PC-9 (cell line): ENCODE results near the gene MARS1. TPM values are rescaled to one million over a fixed set of nuclear protein-coding genes. Genes with fewer than 3 reads are reported as not detected.

Source experiments
- BruUV-seq: library from RNA; stranded (reverse); fragments of 400-500 nt; replicated peaks from 2 replicates; lab custom pipeline; 2021; lab: Mats Ljungman, UMichigan
- CTCF ChIA-PET: fragments of 300-600 bp; sonication (Branson Sonifier 250); formaldehyde crosslinking; loops from one replicate; lab custom pipeline; 2022; ENCODE audit warnings: antibody characterized with exemption; lab: Charles Lee
- POLR2A ChIA-PET: fragments of 300-600 bp; sonication (Branson Sonifier 250); formaldehyde crosslinking; loops from one replicate; lab custom pipeline; 2022; ENCODE audit warnings: antibody characterized with exemption; ENCODE audit not compliant: unreplicated experiment; lab: Charles Lee
- DNase-seq, 2 experiments: peaks; one replicate each; pipeline versions ENCODE4 v3.0.0 to v3.0.0-alpha.2; 2015 to 2022; ENCODE audit warnings: mixed read lengths in 1 of 2
- H2AFZ ChIP-seq: fragments of 200-600 bp; sonication (generic); 2 replicates; pipeline ENCODE4 v1.8.1; 2017; ENCODE audit warnings: antibody characterized with exemption
- H3F3A ChIP-seq: fragments of 200-600 bp; sonication (generic); 2 replicates; pipeline ENCODE4 v1.8.1; 2017; ENCODE audit warnings: antibody characterized with exemption, mild to moderate bottlenecking, low read depth; ENCODE audit not compliant: insufficient read depth
- H3K27ac ChIP-seq: fragments of 200-600 bp; sonication (generic); 2 replicates; pipeline ENCODE4 v1.6.1; 2016; ENCODE audit warnings: mixed run types
- H3K27me3 ChIP-seq: fragments of 200-600 bp; sonication (generic); 2 replicates; pipeline ENCODE4 v1.6.1; 2016; ENCODE audit warnings: low read depth, mixed run types; ENCODE audit not compliant: insufficient read depth
- H3K36me3 ChIP-seq: fragments of 200-600 bp; sonication (generic); 2 replicates; pipeline ENCODE4 v1.6.1; 2016; ENCODE audit warnings: low read depth, mixed run types
- H3K4me1 ChIP-seq: fragments of 200-600 bp; sonication (generic); replicated peaks from 2 replicates; pipeline ENCODE4 v1.6.1; 2016; ENCODE audit warnings: mixed run types; ENCODE audit not compliant: insufficient read depth
- H3K4me2 ChIP-seq: fragments of 200-600 bp; sonication (generic); 2 replicates; pipeline ENCODE4 v1.6.1; 2017; ENCODE audit warnings: mixed run types
- H3K4me3 ChIP-seq: fragments of 200-600 bp; sonication (generic); 2 replicates; pipeline ENCODE4 v1.6.1; 2016; ENCODE audit warnings: mixed run types
- H3K79me2 ChIP-seq: fragments of 200-600 bp; sonication (generic); 2 replicates; pipeline ENCODE4 v1.6.1; 2017; ENCODE audit warnings: low read depth, mixed run types
- H3K9me2 ChIP-seq: fragments of 200-600 bp; sonication (generic); 2 replicates; pipeline ENCODE4 v1.8.1; 2017; ENCODE audit warnings: mild to moderate bottlenecking; ENCODE audit not compliant: insufficient read depth
- H3K9me3 ChIP-seq: fragments of 200-600 bp; sonication (generic); 2 replicates; pipeline ENCODE4 v1.8.1; 2016; ENCODE audit warnings: low read depth; ENCODE audit not compliant: insufficient read depth
- H4K20me1 ChIP-seq: fragments of 200-600 bp; sonication (generic); 2 replicates; pipeline ENCODE4 v1.8.1; 2017; ENCODE audit not compliant: insufficient read depth
- EZH2 ChIP-seq: fragments of 200-600 bp; sonication (generic); IDR thresholded peaks from 2 replicates; pipeline ENCODE4 v1.8.0; 2017; ENCODE audit warnings: antibody characterized with exemption, low read depth
- intact Hi-C: fragments of 100-400 bp; cut with micrococcal nuclease; formaldehyde crosslinking; loops from one replicate; pipeline ENCODE4 v1.10.0; 2022; ENCODE audit not compliant: unreplicated experiment
- total RNA-seq: library from RNA; stranded (reverse); gene quantifications from 2 replicates; pipeline ENCODE4 v1.2.3, GENCODE V29; 2021
- TF ChIP-seq, protein P1 (sequence below): fragments of 200-600 bp; sonication (generic); conservative IDR thresholded peaks from 2 replicates; pipeline ENCODE4 v1.6.1; 2017; ENCODE audit warnings: mixed run types, antibody characterized with exemption, mild to moderate bottlenecking, moderate library complexity

Gene MARS1
- total RNA-seq, 1 experiment from 2014 or later = 307 TPM

DNA sequence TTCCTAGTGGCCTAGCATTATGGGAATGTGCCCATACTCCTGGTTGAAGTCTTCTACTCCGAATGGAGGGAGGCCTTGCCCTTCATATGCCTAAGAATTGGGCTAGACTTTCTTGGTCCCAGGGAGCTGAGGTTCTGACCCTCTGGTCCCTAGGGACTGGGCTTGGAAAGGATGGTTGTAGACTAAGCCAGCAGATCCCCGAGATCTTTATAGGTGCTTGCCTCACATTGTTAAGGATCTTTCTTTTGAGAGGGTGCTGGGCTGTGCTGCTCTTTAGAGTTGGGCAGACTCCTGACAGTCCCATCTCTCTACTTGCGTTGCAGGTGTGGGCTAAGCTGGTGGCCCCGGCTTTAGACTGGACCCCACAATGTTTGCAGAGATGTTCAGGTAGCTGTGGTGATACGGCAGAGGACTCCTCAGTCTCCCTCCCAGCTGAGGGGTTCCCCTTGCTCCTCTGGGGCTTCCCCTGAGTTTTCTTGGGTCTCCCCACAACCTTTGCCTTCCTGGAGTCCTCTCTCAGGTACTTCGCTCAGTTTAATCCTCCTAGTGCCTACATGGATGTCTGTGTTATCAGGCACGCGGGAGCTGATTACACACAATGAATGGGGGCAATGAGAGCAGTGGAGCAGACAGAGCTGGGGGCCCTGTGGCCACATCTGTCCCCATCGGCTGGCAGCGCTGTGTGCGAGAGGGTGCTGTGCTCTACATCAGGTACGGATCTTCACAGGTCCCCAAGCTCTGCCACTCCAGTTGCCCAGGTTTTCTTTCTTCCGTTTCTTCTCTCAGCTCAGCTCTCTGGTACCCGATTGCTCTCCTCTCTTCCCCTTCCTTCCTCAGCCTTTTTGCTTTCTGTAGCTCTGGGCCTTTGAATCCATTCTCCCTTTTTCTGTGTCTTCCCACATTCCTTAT is 36.1 kb downstream of the MARS1 start:
- POLR2A ChIA-PET = interaction anchor here (0.6 to 0.9 kb wide), 3 partner anchors 11 to 77 kb away, joined by 3 to 16 read pairs (median 3); no protein-coding TSS in a partner anchor
- Histone ChIP-seq H3K9me2 (no peaks in the 10 kb centered on the region), H3K4me1 (peaks cover 23% of the 10 kb centered on the region), H3K36me3 (peaks cover 8% of the 10 kb centered on the region), H3F3A (peaks cover 43% of the 10 kb centered on the region), H3K27me3 (no peaks in the 10 kb centered on the region), H2AFZ (no peak overlapping the region), H4K20me1 (peaks cover 26% of the 10 kb centered on the region), H3K9me3 (no peaks in the 10 kb centered on the region), H3K4me3 (peak overlapping the region; percentile 98), H3K27ac (peak overlapping the region; percentile 68; the same call in 1 of the 2 replicates), H3K4me2 (peak overlapping the region; percentile 88), H3K79me2 (peaks cover 37% of the 10 kb centered on the region)
- DNase-seq = no peak
- no peak for TF ChIP-seq EZH2
- TF ChIP-seq, protein P1, sequence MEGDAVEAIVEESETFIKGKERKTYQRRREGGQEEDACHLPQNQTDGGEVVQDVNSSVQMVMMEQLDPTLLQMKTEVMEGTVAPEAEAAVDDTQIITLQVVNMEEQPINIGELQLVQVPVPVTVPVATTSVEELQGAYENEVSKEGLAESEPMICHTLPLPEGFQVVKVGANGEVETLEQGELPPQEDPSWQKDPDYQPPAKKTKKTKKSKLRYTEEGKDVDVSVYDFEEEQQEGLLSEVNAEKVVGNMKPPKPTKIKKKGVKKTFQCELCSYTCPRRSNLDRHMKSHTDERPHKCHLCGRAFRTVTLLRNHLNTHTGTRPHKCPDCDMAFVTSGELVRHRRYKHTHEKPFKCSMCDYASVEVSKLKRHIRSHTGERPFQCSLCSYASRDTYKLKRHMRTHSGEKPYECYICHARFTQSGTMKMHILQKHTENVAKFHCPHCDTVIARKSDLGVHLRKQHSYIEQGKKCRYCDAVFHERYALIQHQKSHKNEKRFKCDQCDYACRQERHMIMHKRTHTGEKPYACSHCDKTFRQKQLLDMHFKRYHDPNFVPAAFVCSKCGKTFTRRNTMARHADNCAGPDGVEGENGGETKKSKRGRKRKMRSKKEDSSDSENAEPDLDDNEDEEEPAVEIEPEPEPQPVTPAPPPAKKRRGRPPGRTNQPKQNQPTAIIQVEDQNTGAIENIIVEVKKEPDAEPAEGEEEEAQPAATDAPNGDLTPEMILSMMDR = no peak
- CTCF ChIA-PET = no interaction called here
- BruUV-seq = no TSS peak
- intact Hi-C loops = loop anchor here (2.0 kb wide), 2 partner anchors 23 to 229 kb away; partner anchors contain the start of genes CDK4 and DCTN2

DNA sequence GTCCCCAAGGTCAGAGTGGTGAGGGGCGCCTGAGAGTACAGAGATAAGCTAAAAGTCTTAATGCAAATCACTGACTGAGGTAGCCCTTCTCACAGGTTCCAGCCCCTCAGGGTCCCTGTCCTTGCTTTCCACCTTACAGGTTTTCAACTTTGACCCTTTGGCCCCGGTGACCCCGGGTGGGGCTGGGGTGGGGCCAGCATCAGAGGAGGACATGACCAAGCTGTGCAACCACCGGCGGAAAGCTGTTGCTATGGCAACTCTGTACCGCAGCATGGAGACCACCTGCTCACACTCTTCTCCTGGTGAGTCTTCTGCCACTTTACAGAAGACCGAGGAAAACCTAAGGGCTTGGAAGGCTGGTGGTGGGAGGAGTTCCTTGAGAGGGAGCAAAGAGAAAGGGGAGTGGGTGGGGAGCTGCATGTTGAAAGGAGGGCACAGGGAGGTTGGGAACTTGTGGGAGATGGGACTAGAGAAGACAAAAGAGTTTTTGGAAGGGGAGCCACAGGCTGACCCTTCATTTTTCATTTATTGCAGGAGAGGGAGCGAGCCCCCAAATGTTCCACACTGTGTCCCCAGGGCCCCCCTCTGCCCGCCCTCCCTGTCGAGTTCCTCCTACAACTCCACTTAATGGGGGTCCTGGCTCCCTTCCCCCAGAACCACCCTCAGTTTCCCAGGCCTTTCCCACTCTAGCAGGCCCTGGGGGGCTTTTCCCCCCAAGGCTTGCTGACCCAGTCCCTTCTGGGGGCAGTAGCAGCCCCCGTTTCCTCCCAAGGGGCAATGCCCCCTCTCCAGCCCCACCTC is 37.1 kb downstream of the MARS1 start:
- no TSS peak for BruUV-seq

More for the DNA sequence above, 37.1 kb downstream of the MARS1 start:
- Histone ChIP-seq H3K4me2 (peak overlapping the region; percentile 88; the same call in 1 of the 2 replicates), H3K27me3 (no peaks in the 10 kb centered on the region), H2AFZ (no peak overlapping the region), H3K4me1 (peaks cover 22% of the 10 kb centered on the region), H3K79me2 (peaks cover 27% of the 10 kb centered on the region), H4K20me1 (peaks cover 15% of the 10 kb centered on the region; the same call in 1 of the 2 replicates), H3K4me3 (no peak overlapping the region), H3F3A (peaks cover 36% of the 10 kb centered on the region), H3K27ac (no peak overlapping the region), H3K9me2 (no peaks in the 10 kb centered on the region), H3K9me3 (no peaks in the 10 kb centered on the region), H3K36me3 (no peaks in the 10 kb centered on the region)
- no peak for DNase-seq
- TF ChIP-seq, protein P1 = no peak
- TF ChIP-seq EZH2 = no peak
- POLR2A ChIA-PET = interaction anchor here (0.6 kb wide), 1 partner anchor 10 kb away, joined by 3 read pairs; no protein-coding TSS in a partner anchor
- intact Hi-C loops = no loop called here
- CTCF ChIA-PET = no interaction called here
